ENCODE data around the gene ANKLE1.
A peak's percentile ranks its signal among the peaks of the same experiment; 100 is the strongest.

ANKLE1 gene

DNA sequence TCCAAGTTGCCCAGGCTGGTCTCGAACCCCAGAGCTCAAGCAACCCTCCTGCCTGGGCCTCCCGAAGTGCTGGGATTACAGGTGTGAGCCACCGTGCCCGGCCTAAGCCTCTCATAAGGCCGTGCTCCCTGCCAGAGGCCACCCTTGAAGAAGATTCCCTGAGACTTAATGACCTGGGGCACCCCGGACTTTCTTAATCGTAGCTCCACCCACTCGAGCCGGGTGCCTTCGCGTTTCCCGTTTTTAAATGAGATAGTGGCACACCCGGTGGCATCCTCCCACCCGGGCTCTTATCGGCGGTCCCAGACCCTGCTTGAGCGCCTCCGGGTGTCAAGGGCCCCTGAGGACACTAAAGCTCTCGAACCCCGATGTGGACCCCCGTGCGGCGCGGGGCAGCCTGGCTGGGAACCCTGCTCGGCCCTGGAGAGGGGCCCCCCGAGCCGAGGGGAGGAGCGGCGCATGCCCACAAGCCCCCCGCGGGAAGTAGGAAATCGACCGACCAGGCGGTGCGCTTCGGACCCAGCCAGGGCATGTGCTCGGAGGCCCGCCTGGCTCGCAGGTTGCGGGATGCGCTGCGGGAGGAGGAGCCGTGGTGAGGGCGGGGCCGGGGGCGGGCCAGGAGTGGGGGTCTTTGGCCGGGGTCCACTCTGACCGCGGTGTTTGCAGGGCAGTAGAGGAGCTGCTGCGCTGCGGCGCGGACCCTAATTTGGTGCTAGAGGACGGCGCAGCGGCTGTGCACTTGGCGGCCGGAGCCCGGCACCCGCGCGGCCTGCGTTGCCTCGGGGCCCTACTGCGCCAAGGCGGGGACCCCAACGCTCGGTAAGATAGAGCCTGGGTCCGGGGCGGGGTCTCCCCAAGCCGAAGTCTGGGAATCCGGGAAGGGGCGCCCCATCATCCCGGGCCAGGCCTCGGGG lies at the start of gene ANKLE1:
Gene ANKLE1, plus strand, starts transcription at position 511 of the 914 bp plus-strand sequence. Its CDS starts 20 bp downstream, at position 531.
- peaks cover 60% of the 10 kb centered on the region for H3K36me3 ChIP-seq (ENCODE audit: insufficient read depth, insufficient read length, low read length)
- no peaks in the 10 kb centered on the region for H3K27me3 ChIP-seq (ENCODE audit: insufficient read depth, insufficient read length)
- H3K4me3 ChIP-seq (ENCODE audit: insufficient read length, low read depth) = peak within 1 kb of the TSS; percentile 70
- peaks cover 6% of the 10 kb centered on the region for H3K4me1 ChIP-seq (ENCODE audit: insufficient read depth, insufficient read length)
- peak within 1 kb of the TSS; percentile 93 for H3K9ac ChIP-seq (ENCODE audit: insufficient read length, low read depth)
- DNase-seq (ENCODE audit: low read depth, low spot score) = no peak
- H3K9me3 ChIP-seq (ENCODE audit: insufficient read depth, low read length) = peaks cover 8% of the 10 kb centered on the region; the same call in 1 of the 2 replicates
- TF ChIP-seq SUZ12 (IDR thresholded peaks at IDR 0.05; ENCODE audit: extremely low read depth, insufficient read depth, insufficient read length) (no peak), YY1 (IDR thresholded peaks at IDR 0.05; ENCODE audit: insufficient read depth, insufficient read length) (no peak), ZNF274 (IDR thresholded peaks at IDR 0.05; ENCODE audit: low read depth, low read length) (no peak)

GRCh38 chr19:17232258-17232657 lies 49.4 kb upstream of the ANKLE1 start:
- no peaks in the 10 kb centered on the region for H3K27me3 ChIP-seq (ENCODE audit: insufficient read depth, insufficient read length)
- peaks cover 12% of the 10 kb centered on the region for H3K4me1 ChIP-seq (ENCODE audit: insufficient read depth, insufficient read length)
- no peak overlapping the region for H3K4me3 ChIP-seq (ENCODE audit: insufficient read length, low read depth)
- no peak for TF ChIP-seq SUZ12 (IDR thresholded peaks at IDR 0.05; ENCODE audit: extremely low read depth, insufficient read depth, insufficient read length)
- no peak for TF ChIP-seq YY1 (IDR thresholded peaks at IDR 0.05; ENCODE audit: insufficient read depth, insufficient read length)
- TF ChIP-seq ZNF274 (IDR thresholded peaks at IDR 0.05; ENCODE audit: low read depth, low read length) = no peak
- no peaks in the 10 kb centered on the region for H3K9me3 ChIP-seq (ENCODE audit: insufficient read depth, low read length)
- H3K9ac ChIP-seq (ENCODE audit: insufficient read length, low read depth) = no peak overlapping the region
- DNase-seq (ENCODE audit: low read depth, low spot score) = no peak
- peaks cover 60% of the 10 kb centered on the region for H3K36me3 ChIP-seq (ENCODE audit: insufficient read depth, insufficient read length, low read length)

DNA sequence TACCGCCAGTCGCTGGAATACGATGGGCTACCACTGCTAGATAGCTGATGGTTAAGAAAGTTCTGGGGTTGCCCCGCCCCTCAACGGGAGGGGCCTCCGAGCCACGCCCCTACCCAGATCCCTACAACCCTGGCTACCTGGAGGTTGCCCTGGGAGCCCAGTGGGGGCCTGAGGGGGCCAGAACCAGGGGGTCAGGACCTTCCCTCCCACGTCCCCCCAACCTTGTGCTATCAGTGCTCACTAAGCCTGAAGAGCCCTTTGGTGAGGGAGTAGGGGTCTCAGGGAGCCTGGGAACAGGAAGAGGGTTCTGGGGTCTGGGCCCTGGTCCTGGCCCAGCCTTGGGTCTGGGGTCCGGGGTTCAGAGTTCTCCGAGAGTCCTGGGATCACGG lies 46.8 kb upstream of the ANKLE1 start:
- no peaks in the 10 kb centered on the region for H3K9me3 ChIP-seq (ENCODE audit: insufficient read depth, low read length)
- H3K4me3 ChIP-seq (ENCODE audit: insufficient read length, low read depth) = peak overlapping the region; percentile 88
- no peak for DNase-seq (ENCODE audit: low read depth, low spot score)
- H3K4me1 ChIP-seq (ENCODE audit: insufficient read depth, insufficient read length) = peaks cover 2% of the 10 kb centered on the region
- no peaks in the 10 kb centered on the region for H3K27me3 ChIP-seq (ENCODE audit: insufficient read depth, insufficient read length)
- H3K9ac ChIP-seq (ENCODE audit: insufficient read length, low read depth) = peak overlapping the region; percentile 97
- no peak for TF ChIP-seq ZNF274 (IDR thresholded peaks at IDR 0.05; ENCODE audit: low read depth, low read length)
- TF ChIP-seq SUZ12 (IDR thresholded peaks at IDR 0.05; ENCODE audit: extremely low read depth, insufficient read depth, insufficient read length) = no peak
- H3K36me3 ChIP-seq (ENCODE audit: insufficient read depth, insufficient read length, low read length) = peaks cover 62% of the 10 kb centered on the region

DNA sequence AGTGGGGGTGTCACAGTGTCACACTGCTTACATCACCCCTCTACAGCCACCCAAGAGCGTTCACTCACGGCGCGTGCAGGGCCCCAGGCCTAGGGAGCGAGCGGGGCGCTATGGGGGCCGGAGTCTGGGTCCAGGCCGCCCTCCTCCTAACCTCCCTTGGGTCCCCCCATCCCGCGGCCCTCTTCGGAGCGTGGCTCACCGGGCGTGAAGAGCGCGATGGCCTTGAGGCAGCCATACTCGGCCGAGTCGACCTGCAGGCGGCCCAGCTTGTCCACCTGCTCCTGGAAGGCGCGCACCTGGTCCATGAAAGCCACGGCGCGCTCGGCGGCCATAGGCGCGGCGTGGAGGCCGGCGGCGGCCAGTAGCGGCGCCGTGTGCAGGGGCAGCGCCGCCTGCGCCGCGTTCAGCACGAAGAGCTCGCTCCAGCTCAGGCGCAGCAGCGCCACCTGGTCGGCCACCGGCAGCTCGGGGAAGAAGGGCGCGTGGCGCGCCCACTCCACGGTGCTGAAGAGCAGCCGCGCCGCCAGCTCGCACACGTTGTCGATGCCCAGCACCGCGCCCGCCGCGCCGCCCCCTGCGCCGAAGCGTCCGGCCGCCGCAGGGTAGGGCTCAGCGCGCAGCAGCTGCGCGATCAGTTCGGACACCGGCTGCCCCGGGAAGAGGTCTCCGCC lies 46.3 kb upstream of the ANKLE1 start:
- Histone ChIP-seq H3K36me3 (ENCODE audit: insufficient read depth, insufficient read length, low read length) (peaks cover 61% of the 10 kb centered on the region), H3K4me1 (ENCODE audit: insufficient read depth, insufficient read length) (peaks cover 3% of the 10 kb centered on the region), H3K4me3 (ENCODE audit: insufficient read length, low read depth) (peak overlapping the region; percentile 88), H3K9me3 (ENCODE audit: insufficient read depth, low read length) (no peaks in the 10 kb centered on the region), H3K27me3 (ENCODE audit: insufficient read depth, insufficient read length) (no peaks in the 10 kb centered on the region), H3K9ac (ENCODE audit: insufficient read length, low read depth) (peak overlapping the region; percentile 97)
- TF ChIP-seq SUZ12 (IDR thresholded peaks at IDR 0.05; ENCODE audit: extremely low read depth, insufficient read depth, insufficient read length) (no peak), YY1 (IDR thresholded peaks at IDR 0.05; ENCODE audit: insufficient read depth, insufficient read length) (no peak), ZNF274 (IDR thresholded peaks at IDR 0.05; ENCODE audit: low read depth, low read length) (no peak)
- no peak for DNase-seq (ENCODE audit: low read depth, low spot score)

DNA sequence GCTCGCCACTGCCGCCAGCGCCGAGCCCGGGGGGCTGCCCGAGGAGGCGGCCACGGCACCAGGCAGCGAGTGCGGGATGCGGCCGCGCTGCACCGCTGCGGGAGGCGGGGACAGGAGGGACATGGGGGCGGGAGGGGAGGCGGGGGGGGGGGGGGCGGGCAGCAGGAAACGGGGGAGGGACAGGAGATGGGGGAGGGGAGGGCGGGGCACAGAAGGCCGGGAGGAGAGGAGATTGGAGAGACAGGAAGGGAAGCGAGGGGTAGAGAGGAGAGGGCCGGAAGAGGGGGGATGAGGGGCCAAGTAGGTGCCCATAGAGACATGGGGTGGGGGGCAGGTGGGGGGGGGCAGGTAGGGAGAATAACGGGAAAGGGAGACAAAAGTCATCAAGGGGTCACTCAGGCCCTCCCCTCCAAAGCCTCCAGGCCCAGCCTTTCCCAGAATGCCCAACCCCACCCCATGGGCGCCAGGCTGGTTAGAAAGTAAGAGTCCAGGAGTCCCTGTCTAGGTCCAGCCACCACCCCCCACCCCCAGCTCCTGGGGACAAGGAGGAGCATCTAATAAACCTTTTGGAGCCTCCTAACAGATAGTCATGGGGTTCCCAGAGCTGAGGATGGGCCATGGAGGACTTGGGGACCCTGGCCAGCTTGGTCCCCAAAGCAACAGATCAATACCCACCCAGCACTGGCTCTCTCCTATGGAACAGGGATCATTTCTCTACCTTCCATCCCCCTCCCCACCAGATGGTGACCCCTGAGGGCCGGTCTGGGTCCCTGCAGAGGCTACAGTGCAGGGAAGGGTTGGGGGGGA lies 45.5 kb upstream of the ANKLE1 start:
- peaks cover 61% of the 10 kb centered on the region for H3K36me3 ChIP-seq (ENCODE audit: insufficient read depth, insufficient read length, low read length)
- peak overlapping the region; percentile 88 for H3K4me3 ChIP-seq (ENCODE audit: insufficient read length, low read depth)
- H3K27me3 ChIP-seq (ENCODE audit: insufficient read depth, insufficient read length) = no peaks in the 10 kb centered on the region
- no peak for DNase-seq (ENCODE audit: low read depth, low spot score)
- H3K9me3 ChIP-seq (ENCODE audit: insufficient read depth, low read length) = no peaks in the 10 kb centered on the region
- H3K4me1 ChIP-seq (ENCODE audit: insufficient read depth, insufficient read length) = peaks cover 5% of the 10 kb centered on the region
- TF ChIP-seq SUZ12 (IDR thresholded peaks at IDR 0.05; ENCODE audit: extremely low read depth, insufficient read depth, insufficient read length) (no peak), YY1 (IDR thresholded peaks at IDR 0.05; ENCODE audit: insufficient read depth, insufficient read length) (no peak), ZNF274 (IDR thresholded peaks at IDR 0.05; ENCODE audit: low read depth, low read length) (no peak)
- H3K9ac ChIP-seq (ENCODE audit: insufficient read length, low read depth) = peak overlapping the region; percentile 97

DNA sequence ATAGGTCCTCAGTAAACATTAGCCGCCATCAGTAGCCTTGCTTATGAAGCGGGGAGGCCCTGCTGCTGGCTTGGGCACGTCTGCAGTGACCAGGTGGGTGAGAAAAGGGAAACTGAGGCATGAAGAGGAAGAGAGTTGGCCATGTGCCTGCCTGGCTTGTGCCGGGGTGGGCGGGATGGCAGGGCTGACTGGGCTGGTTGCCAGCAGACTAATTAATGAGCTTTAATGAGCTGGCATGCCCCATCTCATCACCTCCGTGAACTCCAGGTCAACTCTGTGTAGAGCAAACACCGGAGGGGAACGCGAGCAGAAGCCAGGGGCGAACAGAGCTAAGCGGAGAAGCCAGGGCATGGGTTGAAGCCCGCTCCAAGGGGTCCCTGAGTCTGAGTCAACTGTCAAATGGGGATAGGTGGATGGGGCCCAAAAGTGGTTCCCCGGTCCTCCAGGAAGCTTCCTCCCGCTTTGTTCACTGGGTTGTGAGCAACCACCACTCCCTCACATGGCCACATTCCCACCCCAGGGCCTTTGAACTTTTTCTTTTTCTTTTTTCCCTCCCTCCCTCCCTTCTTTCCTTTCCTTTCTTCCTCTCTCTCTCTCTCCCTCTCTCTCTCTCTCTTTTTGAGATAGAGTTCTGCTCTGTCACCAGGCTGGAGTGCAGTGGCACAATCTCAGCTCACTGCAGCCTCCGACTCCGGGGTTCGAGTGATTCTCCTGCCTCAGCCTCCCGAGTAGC lies 44.7 kb upstream of the ANKLE1 start:
- TF ChIP-seq SUZ12 (IDR thresholded peaks at IDR 0.05; ENCODE audit: extremely low read depth, insufficient read depth, insufficient read length) (no peak), YY1 (IDR thresholded peaks at IDR 0.05; ENCODE audit: insufficient read depth, insufficient read length) (no peak), ZNF274 (IDR thresholded peaks at IDR 0.05; ENCODE audit: low read depth, low read length) (no peak)
- no peak overlapping the region for H3K4me3 ChIP-seq (ENCODE audit: insufficient read length, low read depth)
- no peak overlapping the region for H3K9ac ChIP-seq (ENCODE audit: insufficient read length, low read depth)
- H3K27me3 ChIP-seq (ENCODE audit: insufficient read depth, insufficient read length) = no peaks in the 10 kb centered on the region
- H3K9me3 ChIP-seq (ENCODE audit: insufficient read depth, low read length) = no peaks in the 10 kb centered on the region
- no peak for DNase-seq (ENCODE audit: low read depth, low spot score)
- H3K4me1 ChIP-seq (ENCODE audit: insufficient read depth, insufficient read length) = peaks cover 5% of the 10 kb centered on the region
- peaks cover 53% of the 10 kb centered on the region for H3K36me3 ChIP-seq (ENCODE audit: insufficient read depth, insufficient read length, low read length)

All from NT2/D1 (cell line).